ENCODE results near the gene CSPG4.

- TF ChIP-seq SIN3A (IDR thresholded peaks at IDR 0.05; ENCODE audit: borderline replicate concordance, insufficient read depth, low read depth, low read length) (no peak), CTCF (IDR thresholded peaks at IDR 0.05) (no peak), POLR2AphosphoS5 (IDR thresholded peaks at IDR 0.05; ENCODE audit: low read depth, low read length) (no peak)
These were observed 42.8 kb downstream of the CSPG4 start for GRCh38 chr15:75669879-75670212.

Data from Panc1 (cell line).